ENCODE data around the gene RAMP3. TPM values are rescaled to one million over a fixed set of nuclear protein-coding genes. Genes with fewer than 3 reads are reported as not detected.
A peak's percentile ranks its signal among the peaks of the same experiment; 100 is the strongest.

Gene RAMP3
- polyA plus RNA-seq, 1 donor (not counting 4 experiments of a cell fraction or from before 2014, with no cell fraction given) = not detected

DNA sequence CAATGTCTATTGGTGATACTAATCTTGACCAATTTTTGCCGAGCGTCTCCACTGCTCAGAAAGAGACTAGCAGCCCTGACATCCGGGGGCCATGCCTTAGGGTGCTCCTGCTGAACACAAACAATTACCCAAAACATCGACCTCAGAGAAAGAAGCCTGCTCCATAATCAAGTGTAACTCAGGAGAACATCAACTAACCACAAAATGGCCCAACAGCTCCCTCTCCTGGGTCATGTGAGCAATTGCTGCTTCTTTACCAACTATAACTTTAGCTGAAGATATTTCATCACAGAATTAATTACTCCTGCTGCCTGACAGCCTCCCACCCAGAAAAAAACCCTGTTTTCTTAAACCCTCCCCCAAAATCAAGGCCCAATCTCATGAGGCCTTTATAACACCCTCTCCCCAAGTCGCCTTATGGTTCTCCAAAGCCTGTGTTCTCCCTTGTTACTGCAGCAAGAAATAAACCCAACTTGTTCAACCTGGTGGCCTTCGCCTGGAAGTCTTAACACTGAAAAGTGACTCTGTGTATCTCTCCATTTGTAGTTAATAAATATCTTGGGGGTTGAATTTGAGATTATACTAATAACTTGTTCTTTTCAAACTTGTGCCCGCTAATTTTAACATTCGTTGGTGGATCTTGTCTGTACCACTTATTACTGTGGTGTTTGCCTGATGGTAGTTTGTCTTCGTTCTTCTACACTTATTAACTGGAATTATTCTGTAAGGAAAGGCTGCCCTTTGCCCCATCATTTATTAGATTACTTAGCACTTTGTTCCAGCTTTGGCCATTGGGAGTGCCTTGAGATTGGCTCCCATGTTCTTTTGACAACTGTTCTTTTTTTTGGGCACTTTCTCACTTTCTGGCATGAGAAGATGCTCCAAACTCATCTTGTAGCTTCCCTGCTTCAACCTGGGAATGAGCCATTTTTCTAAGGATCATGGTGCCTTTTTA lies 21.2 kb upstream of the RAMP3 start:
- Histone ChIP-seq H3K27ac (ENCODE audit: control insufficient read depth, insufficient read depth, low read length) (no peak overlapping the region), H3K36me3 (ENCODE audit: control insufficient read depth in 2 of 2, extremely low read depth in 1 of 2, insufficient read depth in 2 of 2, low read length in 2 of 2) (no peaks in the 10 kb centered on the region), H3K27me3 (ENCODE audit: control insufficient read depth, extremely low read depth, insufficient read depth, low read length) (no peaks in the 10 kb centered on the region), H3K9me3 (ENCODE audit: control insufficient read depth, low read depth, low read length) (no peaks in the 10 kb centered on the region), H3K9me1 (ENCODE audit: control insufficient read depth, extremely low read depth, insufficient read depth, low read length) (no peaks in the 10 kb centered on the region), H3K4me3 (ENCODE audit: control insufficient read depth in 2 of 3, extremely low read depth in 1 of 3, insufficient read depth in 2 of 3, low read depth in 1 of 3, low read length in 3 of 3) (no peak overlapping the region), H4K20me1 (ENCODE audit: control insufficient read depth, extremely low read depth, insufficient read depth, low read length) (no peaks in the 10 kb centered on the region), H3K79me2 (ENCODE audit: control insufficient read depth, insufficient read depth, low read length) (no peaks in the 10 kb centered on the region), H3K4me1 (ENCODE audit: control insufficient read depth, extremely low read depth, insufficient read depth, low read length) (no peaks in the 10 kb centered on the region), H2AFZ (ENCODE audit: control insufficient read depth, low read length) (no peak overlapping the region), H3K4me2 (ENCODE audit: control insufficient read depth, extremely low read depth, insufficient read depth, low read depth, low read length) (no peak overlapping the region), H3K9ac (ENCODE audit: control insufficient read depth, extremely low read depth, insufficient read depth, low read length) (no peak overlapping the region)
- TF ChIP-seq EZH2 (IDR thresholded peaks at IDR 0.05; ENCODE audit: low read length) = no peak
- TF ChIP-seq, protein P1, sequence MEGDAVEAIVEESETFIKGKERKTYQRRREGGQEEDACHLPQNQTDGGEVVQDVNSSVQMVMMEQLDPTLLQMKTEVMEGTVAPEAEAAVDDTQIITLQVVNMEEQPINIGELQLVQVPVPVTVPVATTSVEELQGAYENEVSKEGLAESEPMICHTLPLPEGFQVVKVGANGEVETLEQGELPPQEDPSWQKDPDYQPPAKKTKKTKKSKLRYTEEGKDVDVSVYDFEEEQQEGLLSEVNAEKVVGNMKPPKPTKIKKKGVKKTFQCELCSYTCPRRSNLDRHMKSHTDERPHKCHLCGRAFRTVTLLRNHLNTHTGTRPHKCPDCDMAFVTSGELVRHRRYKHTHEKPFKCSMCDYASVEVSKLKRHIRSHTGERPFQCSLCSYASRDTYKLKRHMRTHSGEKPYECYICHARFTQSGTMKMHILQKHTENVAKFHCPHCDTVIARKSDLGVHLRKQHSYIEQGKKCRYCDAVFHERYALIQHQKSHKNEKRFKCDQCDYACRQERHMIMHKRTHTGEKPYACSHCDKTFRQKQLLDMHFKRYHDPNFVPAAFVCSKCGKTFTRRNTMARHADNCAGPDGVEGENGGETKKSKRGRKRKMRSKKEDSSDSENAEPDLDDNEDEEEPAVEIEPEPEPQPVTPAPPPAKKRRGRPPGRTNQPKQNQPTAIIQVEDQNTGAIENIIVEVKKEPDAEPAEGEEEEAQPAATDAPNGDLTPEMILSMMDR (optimal IDR thresholded peaks at IDR 0.05 in 1 of 3, IDR thresholded peaks at IDR 0.05 in 1 of 3, conservative IDR thresholded peaks at IDR 0.05 in 1 of 3; ENCODE audit: extremely low read depth in 1 of 3, insufficient read depth in 2 of 3, low read length in 3 of 3) = peak; percentile 75 to 84 (median 80)
- FAIRE-seq (peak; percentile 67), DNase-seq (ENCODE audit: low read depth, low spot score) (no peak)
- dilution Hi-C loops (cut with MboI; ENCODE audit: extremely low pct_ligation_motif_present, low sequenced_read_pairs) = no loop called here

DNA sequence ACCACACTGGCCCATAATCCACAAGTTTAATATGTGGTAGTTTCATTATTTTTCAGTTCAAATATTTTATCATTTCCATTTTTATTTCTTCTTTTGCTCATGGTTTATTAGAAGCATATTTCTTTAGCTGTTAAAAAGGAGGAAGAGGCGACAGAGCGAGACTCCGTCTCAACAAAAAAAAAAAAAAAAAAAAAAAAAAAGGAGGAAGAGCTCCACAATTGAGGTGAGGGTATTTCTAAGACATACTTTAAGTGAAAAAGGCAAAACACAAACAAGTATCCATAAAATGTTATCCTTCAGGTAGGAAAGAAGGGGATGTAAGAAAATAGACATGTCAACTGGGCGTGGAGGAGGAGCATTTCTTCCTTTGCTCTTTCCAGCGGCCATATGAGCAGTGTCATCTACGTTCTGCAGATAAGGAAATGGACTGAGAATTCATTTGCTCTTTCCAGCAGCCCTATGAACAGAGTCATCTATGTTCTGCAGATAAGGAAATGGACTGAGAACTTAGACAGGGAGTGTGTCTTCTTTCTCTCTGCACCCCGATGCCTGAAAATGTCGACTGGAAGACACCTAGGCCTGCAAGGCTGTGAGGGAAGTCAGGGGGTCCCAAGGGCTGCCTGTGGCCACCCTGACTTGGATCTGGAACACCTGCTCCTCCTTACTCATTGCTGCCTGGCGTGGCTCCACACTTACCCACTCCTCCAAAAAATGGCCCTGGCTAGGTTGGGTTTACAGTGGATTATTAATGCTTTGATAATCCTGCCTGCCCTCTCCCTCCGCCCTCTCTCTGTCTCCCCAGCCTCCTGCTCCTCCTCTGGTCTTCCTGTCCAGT lies 18.9 kb upstream of the RAMP3 start:
- dilution Hi-C loops (cut with MboI; ENCODE audit: extremely low pct_ligation_motif_present, low sequenced_read_pairs) = no loop called here

More for the DNA sequence above, 18.9 kb upstream of the RAMP3 start:
- Histone ChIP-seq H4K20me1 (ENCODE audit: control insufficient read depth, extremely low read depth, insufficient read depth, low read length) (no peaks in the 10 kb centered on the region), H3K4me3 (ENCODE audit: control insufficient read depth in 2 of 3, extremely low read depth in 1 of 3, insufficient read depth in 2 of 3, low read depth in 1 of 3, low read length in 3 of 3) (no peak overlapping the region), H3K4me2 (ENCODE audit: control insufficient read depth, extremely low read depth, insufficient read depth, low read depth, low read length) (no peak overlapping the region), H3K4me1 (ENCODE audit: control insufficient read depth, extremely low read depth, insufficient read depth, low read length) (no peaks in the 10 kb centered on the region), H3K27me3 (ENCODE audit: control insufficient read depth, extremely low read depth, insufficient read depth, low read length) (no peaks in the 10 kb centered on the region), H3K36me3 (ENCODE audit: control insufficient read depth in 2 of 2, extremely low read depth in 1 of 2, insufficient read depth in 2 of 2, low read length in 2 of 2) (no peaks in the 10 kb centered on the region), H3K9ac (ENCODE audit: control insufficient read depth, extremely low read depth, insufficient read depth, low read length) (no peak overlapping the region), H3K9me1 (ENCODE audit: control insufficient read depth, extremely low read depth, insufficient read depth, low read length) (no peaks in the 10 kb centered on the region), H2AFZ (ENCODE audit: control insufficient read depth, low read length) (no peak overlapping the region), H3K27ac (ENCODE audit: control insufficient read depth, insufficient read depth, low read length) (no peak overlapping the region), H3K9me3 (ENCODE audit: control insufficient read depth, low read depth, low read length) (no peaks in the 10 kb centered on the region), H3K79me2 (ENCODE audit: control insufficient read depth, insufficient read depth, low read length) (no peaks in the 10 kb centered on the region)
- DNase-seq (ENCODE audit: low read depth, low spot score) (no peak), FAIRE-seq (no peak)
- TF ChIP-seq, protein P1 (optimal IDR thresholded peaks at IDR 0.05 in 1 of 3, IDR thresholded peaks at IDR 0.05 in 1 of 3, conservative IDR thresholded peaks at IDR 0.05 in 1 of 3; ENCODE audit: extremely low read depth in 1 of 3, insufficient read depth in 2 of 3, low read length in 3 of 3) = no peak
- TF ChIP-seq EZH2 (IDR thresholded peaks at IDR 0.05; ENCODE audit: low read length) = no peak

Data from keratinocyte (primary cell).